ENCODE data around the gene AKAP5.

DNA sequence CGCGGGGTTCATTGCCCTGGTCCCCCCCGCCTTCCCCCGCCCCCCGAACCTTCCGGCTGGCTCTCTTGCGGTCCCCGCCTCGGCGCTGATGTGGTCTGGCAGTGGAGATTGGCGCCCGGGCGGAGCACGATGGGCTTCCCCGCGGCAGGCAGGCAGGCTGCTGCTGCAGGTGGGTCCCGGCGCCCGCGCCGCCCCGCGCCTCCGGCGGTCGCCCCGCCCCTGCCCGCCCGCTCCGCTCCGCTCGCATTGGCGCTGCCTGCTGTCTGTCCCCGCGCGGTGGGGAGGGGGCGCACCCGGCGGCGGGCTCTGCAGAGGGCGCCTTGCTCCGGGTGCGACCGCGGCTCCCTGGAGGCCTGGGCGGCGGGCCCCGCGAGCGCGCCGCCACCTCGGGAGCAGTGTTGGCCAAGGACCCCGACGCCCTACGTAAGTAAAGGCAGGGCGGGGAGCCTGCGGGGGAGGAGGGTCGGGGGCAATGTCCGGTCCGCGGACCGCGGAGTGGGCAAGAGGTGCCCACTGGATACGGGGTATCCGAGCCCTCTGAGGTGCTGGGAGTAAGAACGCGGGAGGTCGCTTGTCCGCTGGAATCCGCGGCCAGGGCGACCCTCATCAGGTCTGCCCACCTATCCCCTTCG lies at the start of gene AKAP5:
- TF ChIP-seq POLR2AphosphoS5 (IDR thresholded peaks at IDR 0.05; ENCODE audit: low read depth) (no peak; the same call in 1 of the 2 replicates), CREB1 (CRISPR knock-in tag; IDR thresholded peaks at IDR 0.05; ENCODE audit: low read depth) (peak; percentile 39; the same call in 1 of the 2 replicates), EZH2 (IDR thresholded peaks at IDR 0.05; ENCODE audit: low read depth, unreplicated experiment) (no peak), EZH2phosphoT487 (IDR thresholded peaks at IDR 0.05; ENCODE audit: unreplicated experiment) (no peak), NANOG (IDR thresholded peaks at IDR 0.05; ENCODE audit: borderline replicate concordance) (no peak)
- TF ChIP-seq, protein P1, sequence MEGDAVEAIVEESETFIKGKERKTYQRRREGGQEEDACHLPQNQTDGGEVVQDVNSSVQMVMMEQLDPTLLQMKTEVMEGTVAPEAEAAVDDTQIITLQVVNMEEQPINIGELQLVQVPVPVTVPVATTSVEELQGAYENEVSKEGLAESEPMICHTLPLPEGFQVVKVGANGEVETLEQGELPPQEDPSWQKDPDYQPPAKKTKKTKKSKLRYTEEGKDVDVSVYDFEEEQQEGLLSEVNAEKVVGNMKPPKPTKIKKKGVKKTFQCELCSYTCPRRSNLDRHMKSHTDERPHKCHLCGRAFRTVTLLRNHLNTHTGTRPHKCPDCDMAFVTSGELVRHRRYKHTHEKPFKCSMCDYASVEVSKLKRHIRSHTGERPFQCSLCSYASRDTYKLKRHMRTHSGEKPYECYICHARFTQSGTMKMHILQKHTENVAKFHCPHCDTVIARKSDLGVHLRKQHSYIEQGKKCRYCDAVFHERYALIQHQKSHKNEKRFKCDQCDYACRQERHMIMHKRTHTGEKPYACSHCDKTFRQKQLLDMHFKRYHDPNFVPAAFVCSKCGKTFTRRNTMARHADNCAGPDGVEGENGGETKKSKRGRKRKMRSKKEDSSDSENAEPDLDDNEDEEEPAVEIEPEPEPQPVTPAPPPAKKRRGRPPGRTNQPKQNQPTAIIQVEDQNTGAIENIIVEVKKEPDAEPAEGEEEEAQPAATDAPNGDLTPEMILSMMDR (conservative IDR thresholded peaks at IDR 0.05; ENCODE audit: low read depth in 2 of 2) = peak in 1 of 2 experiments; percentile 28; a peak in 1 of 4 replicates
- TF ChIP-seq, protein P2, sequence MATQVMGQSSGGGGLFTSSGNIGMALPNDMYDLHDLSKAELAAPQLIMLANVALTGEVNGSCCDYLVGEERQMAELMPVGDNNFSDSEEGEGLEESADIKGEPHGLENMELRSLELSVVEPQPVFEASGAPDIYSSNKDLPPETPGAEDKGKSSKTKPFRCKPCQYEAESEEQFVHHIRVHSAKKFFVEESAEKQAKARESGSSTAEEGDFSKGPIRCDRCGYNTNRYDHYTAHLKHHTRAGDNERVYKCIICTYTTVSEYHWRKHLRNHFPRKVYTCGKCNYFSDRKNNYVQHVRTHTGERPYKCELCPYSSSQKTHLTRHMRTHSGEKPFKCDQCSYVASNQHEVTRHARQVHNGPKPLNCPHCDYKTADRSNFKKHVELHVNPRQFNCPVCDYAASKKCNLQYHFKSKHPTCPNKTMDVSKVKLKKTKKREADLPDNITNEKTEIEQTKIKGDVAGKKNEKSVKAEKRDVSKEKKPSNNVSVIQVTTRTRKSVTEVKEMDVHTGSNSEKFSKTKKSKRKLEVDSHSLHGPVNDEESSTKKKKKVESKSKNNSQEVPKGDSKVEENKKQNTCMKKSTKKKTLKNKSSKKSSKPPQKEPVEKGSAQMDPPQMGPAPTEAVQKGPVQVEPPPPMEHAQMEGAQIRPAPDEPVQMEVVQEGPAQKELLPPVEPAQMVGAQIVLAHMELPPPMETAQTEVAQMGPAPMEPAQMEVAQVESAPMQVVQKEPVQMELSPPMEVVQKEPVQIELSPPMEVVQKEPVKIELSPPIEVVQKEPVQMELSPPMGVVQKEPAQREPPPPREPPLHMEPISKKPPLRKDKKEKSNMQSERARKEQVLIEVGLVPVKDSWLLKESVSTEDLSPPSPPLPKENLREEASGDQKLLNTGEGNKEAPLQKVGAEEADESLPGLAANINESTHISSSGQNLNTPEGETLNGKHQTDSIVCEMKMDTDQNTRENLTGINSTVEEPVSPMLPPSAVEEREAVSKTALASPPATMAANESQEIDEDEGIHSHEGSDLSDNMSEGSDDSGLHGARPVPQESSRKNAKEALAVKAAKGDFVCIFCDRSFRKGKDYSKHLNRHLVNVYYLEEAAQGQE (IDR thresholded peaks at IDR 0.05; ENCODE audit: unreplicated experiment) = no peak
- TF ChIP-seq, protein P3, sequence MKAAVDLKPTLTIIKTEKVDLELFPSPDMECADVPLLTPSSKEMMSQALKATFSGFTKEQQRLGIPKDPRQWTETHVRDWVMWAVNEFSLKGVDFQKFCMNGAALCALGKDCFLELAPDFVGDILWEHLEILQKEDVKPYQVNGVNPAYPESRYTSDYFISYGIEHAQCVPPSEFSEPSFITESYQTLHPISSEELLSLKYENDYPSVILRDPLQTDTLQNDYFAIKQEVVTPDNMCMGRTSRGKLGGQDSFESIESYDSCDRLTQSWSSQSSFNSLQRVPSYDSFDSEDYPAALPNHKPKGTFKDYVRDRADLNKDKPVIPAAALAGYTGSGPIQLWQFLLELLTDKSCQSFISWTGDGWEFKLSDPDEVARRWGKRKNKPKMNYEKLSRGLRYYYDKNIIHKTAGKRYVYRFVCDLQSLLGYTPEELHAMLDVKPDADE (IDR thresholded peaks at IDR 0.05) = no peak; the same call in 1 of the 2 replicates
